B cell (primary cell): Measurements from ENCODE around the gene FAM163A. TPM values are rescaled to one million over a fixed set of nuclear protein-coding genes. Genes with fewer than 3 reads are reported as not detected.

Experiments
- ATAC-seq: fragments of 200-7000 bp; cut with Tn5 transposase; one replicate; pipeline ENCODE4 v1.10.0; 2021; ENCODE audit warnings: low read depth, mild to moderate bottlenecking, moderate number of reproducible peaks, moderate library complexity
- CTCF ChIA-PET: fragments of 350-600 bp; sonication (Branson Sonifier 250); formaldehyde crosslinking; loops from one replicate; lab custom pipeline; 2021; ENCODE audit warnings: antibody characterized with exemption, inconsistent platforms; lab: Charles Lee
- POLR2A ChIA-PET: fragments of 350-600 bp; sonication (Branson Sonifier 250); formaldehyde crosslinking; loops from one replicate; lab custom pipeline; 2021; ENCODE audit warnings: antibody characterized with exemption; lab: Charles Lee
- DNase-seq: peaks from one replicate; pipeline ENCODE4 v3.0.0; 2013
- H2AFZ ChIP-seq: 2 replicates; pipeline ENCODE4 v1.6.1; 2012; ENCODE audit warnings: mild to moderate bottlenecking, low read depth, low read length; ENCODE audit not compliant: insufficient read depth, poor library complexity, severe bottlenecking
- H3K27ac ChIP-seq, 2 donors: 1 replicate in 1 of 2; 2 replicates in 1 of 2; pipeline ENCODE4 v1.5.1; 2012 to 2013; ENCODE audit warnings: low read length in 2 of 2, mild to moderate bottlenecking in 2 of 2, moderate library complexity in 1 of 2
- H3K27me3 ChIP-seq, 4 experiments: fragments of 200-600 bp in 1 of 4; sonication (generic) in 1 of 4; replicated peaks in 1 of 4; 1 replicate in 2 of 4; 2 replicates in 2 of 4; pipeline versions ENCODE4 v1.6.1 to v1.7.0; 2013 to 2016; ENCODE audit warnings: low read length in 3 of 4, mild to moderate bottlenecking in 2 of 4, mixed read lengths in 1 of 4, moderate library complexity in 1 of 4; ENCODE audit not compliant: insufficient read depth in 4 of 4, control insufficient read depth in 3 of 4; ENCODE audit errors: control extremely low read depth in 1 of 4
- H3K36me3 ChIP-seq, 2 experiments: replicated peaks in 1 of 2; 1 replicate in 1 of 2; 2 replicates in 1 of 2; pipeline versions ENCODE4 v1.6.1 to v1.7.1; 2013; ENCODE audit warnings: low read length in 1 of 2; ENCODE audit not compliant: insufficient read depth in 2 of 2, control insufficient read depth in 1 of 2; ENCODE audit errors: control extremely low read depth in 1 of 2, extremely low read depth in 1 of 2
- H3K4me1 ChIP-seq, 2 donors: fragments of 200-600 bp in 1 of 2; sonication (generic) in 1 of 2; 1 replicate in 1 of 2; 2 replicates in 1 of 2; pipeline versions ENCODE4 v1.5.1 to v1.6.1; 2013 to 2017; ENCODE audit warnings: low read length in 2 of 2; ENCODE audit not compliant: control insufficient read depth in 2 of 2, insufficient read depth in 2 of 2
- H3K4me2 ChIP-seq: replicated peaks from 2 replicates; pipeline ENCODE3; 2012; ENCODE audit warnings: mild to moderate bottlenecking, low read depth, low read length; ENCODE audit not compliant: poor library complexity, severe bottlenecking
- H3K4me3 ChIP-seq, 5 experiments: fragments of 200-600 bp in 1 of 5; sonication (generic) in 1 of 5; 1 replicate in 3 of 5; 2 replicates in 2 of 5; pipeline versions ENCODE4 v1.5.1 to v1.7.0; 2011 to 2016; ENCODE audit warnings: low read length in 4 of 5, mild to moderate bottlenecking in 4 of 5, low read depth in 2 of 5, control low read depth in 1 of 5, moderate library complexity in 1 of 5; ENCODE audit not compliant: insufficient read depth in 1 of 5; ENCODE audit errors: control extremely low read depth in 1 of 5, extremely low read depth in 1 of 5
- H3K79me2 ChIP-seq: fragments of 200-600 bp; sonication (generic); one replicate; pipeline ENCODE4 v1.6.0; 2016; ENCODE audit warnings: low read length; ENCODE audit not compliant: control insufficient read depth, insufficient read depth
- H3K9ac ChIP-seq: fragments of 200-600 bp; sonication (generic); 2 replicates; pipeline ENCODE4 v1.6.1; 2017; ENCODE audit warnings: mild to moderate bottlenecking, low read length, moderate library complexity
- H3K9me3 ChIP-seq, 3 donors: one replicate each; pipeline versions ENCODE4 v1.6.1 to v1.7.1; 2013; ENCODE audit warnings: low read length in 2 of 3; ENCODE audit not compliant: control insufficient read depth in 2 of 3, insufficient read depth in 1 of 3; ENCODE audit errors: control extremely low read depth in 1 of 3
- H4K20me1 ChIP-seq: 2 replicates; pipeline ENCODE4 v1.6.0; 2012; ENCODE audit warnings: mild to moderate bottlenecking, low read length; ENCODE audit not compliant: insufficient read depth, control insufficient read depth, poor library complexity, severe bottlenecking
- H3K27ac Mint-ChIP-seq: one replicate; pipeline ENCODE4 v1.8.0; 2021; ENCODE audit warnings: mixed read lengths
- H3K27me3 Mint-ChIP-seq: one replicate; pipeline ENCODE4 v1.8.0; 2021; ENCODE audit warnings: mixed read lengths
- H3K4me1 Mint-ChIP-seq: one replicate; pipeline ENCODE4 v1.8.0; 2021; ENCODE audit warnings: mixed read lengths
- H3K4me3 Mint-ChIP-seq: one replicate; pipeline ENCODE4 v1.8.0; 2021; ENCODE audit warnings: mixed read lengths
- H3K9me3 Mint-ChIP-seq: one replicate; pipeline ENCODE4 v1.8.0; 2022; ENCODE audit warnings: mixed read lengths; ENCODE audit not compliant: insufficient read depth
- CTCF ChIP-seq: fragments of 200-600 bp; IDR thresholded peaks from one replicate; pipeline ENCODE4 v1.8.0; 2022; ENCODE audit warnings: antibody characterized with exemption, mild to moderate bottlenecking
- EZH2 ChIP-seq: IDR thresholded peaks from 2 replicates; pipeline ENCODE4 v1.6.1; 2012; ENCODE audit warnings: borderline replicate concordance, low read depth, mild to moderate bottlenecking, moderate library complexity, low read length; ENCODE audit not compliant: insufficient read depth, poor library complexity, severe bottlenecking
- WGBS: methylation state at CpG from one replicate; pipeline ENCODE4 v1.1.5; 2013; ENCODE audit warnings: missing lambda C conversion rate; ENCODE audit not compliant: insufficient coverage; 5-methylcytosine and 5-hydroxymethylcytosine counted together
- intact Hi-C: fragments of 100-400 bp; cut with micrococcal nuclease; formaldehyde crosslinking; loops from one replicate; pipeline ENCODE4 v1.10.0; 2022
- polyA plus RNA-seq: library from polyadenylated mRNA; depleted of rRNA; stranded (reverse); fragments of >200 nt; gene quantifications from 2 replicates; pipeline ENCODE4 v1.2.3, GENCODE V29; 2012
- total RNA-seq, 2 donors: library from RNA; stranded (reverse); fragments of 120-200 nt in 1 of 2; gene quantifications; 1 replicate in 1 of 2; 2 replicates in 1 of 2; pipeline versions ENCODE4 v1.2.3 to v1.2.4, GENCODE V29; 2013 to 2022

FAM163A gene
- total and polyA plus RNA-seq, 2 donors (not counting 1 experiment from before 2014, with no cell fraction given), result not detected

- DNase-seq (no peak), ATAC-seq (no peak)
- ChIA-PET POLR2A (no interaction called here), CTCF (interaction anchor here (0.6 kb wide), 1 partner anchor 471 kb away, joined by 4 read pairs; no protein-coding TSS in a partner anchor)
- peaks cover 6% of the 10 kb centered on the region for H3K9me3 Mint-ChIP-seq
- Histone ChIP-seq H3K4me1 (no peaks in the 10 kb centered on the region), H3K9me3 (peaks cover 0 to 5% (median 2%) of the 10 kb centered on the region in 3 donors), H3K79me2 (no peaks in the 10 kb centered on the region), H3K27me3 (peaks cover 0 to 15% (median 13%) of the 10 kb centered on the region in 4 experiments), H2AFZ (no peak overlapping the region), H3K4me3 (no peak overlapping the region), H4K20me1 (no peaks in the 10 kb centered on the region), H3K27ac (no peak overlapping the region), H3K4me2 (no peak overlapping the region), H3K9ac (no peak overlapping the region), H3K36me3 (no peaks in the 10 kb centered on the region)
- intact Hi-C loops, result no loop called here
- no peak overlapping the region for H3K27ac Mint-ChIP-seq
- H3K4me1 Mint-ChIP-seq, result no peaks in the 10 kb centered on the region
- H3K4me3 Mint-ChIP-seq, result no peak overlapping the region
- TF ChIP-seq EZH2, result no peak
- no peak for TF ChIP-seq CTCF
- H3K27me3 Mint-ChIP-seq, result peaks cover 51% of the 10 kb centered on the region
- WGBS, result 54% methylated on average over 1 of the region's 1 CpG
Measured at GRCh38 chr1:179750630-179751029, 7.5 kb downstream of the FAM163A start.

GRCh38 chr1:179753061-179753460, 10.0 kb downstream of the FAM163A start:
- Histone ChIP-seq H3K4me1 (no peaks in the 10 kb centered on the region), H4K20me1 (no peaks in the 10 kb centered on the region), H3K9ac (no peak overlapping the region), H3K36me3 (no peaks in the 10 kb centered on the region), H3K79me2 (no peaks in the 10 kb centered on the region), H3K9me3 (peaks cover 0 to 5% (median 2%) of the 10 kb centered on the region in 3 donors), H3K27ac (no peak overlapping the region), H3K4me2 (no peak overlapping the region), H2AFZ (no peak overlapping the region), H3K27me3 (peaks cover 0 to 7% (median 5%) of the 10 kb centered on the region in 4 experiments), H3K4me3 (no peak overlapping the region)
- H3K4me3 Mint-ChIP-seq, result no peak overlapping the region
- H3K27me3 Mint-ChIP-seq, result peaks cover 32% of the 10 kb centered on the region
- DNase-seq, result no peak
- ChIA-PET POLR2A (no interaction called here), CTCF (no interaction called here)
- H3K4me1 Mint-ChIP-seq, result no peaks in the 10 kb centered on the region
- TF ChIP-seq EZH2 (no peak), CTCF (no peak)
- ATAC-seq, result no peak
- H3K27ac Mint-ChIP-seq, result no peak overlapping the region
- peaks cover 6% of the 10 kb centered on the region for H3K9me3 Mint-ChIP-seq
- intact Hi-C loops, result no loop called here
